MM.1S (cell line): ENCODE data around the gene RPGRIP1L.

Experiments used
- CTCF ChIP-seq: fragments of 300-600 bp; sonication (generic); IDR thresholded peaks from 2 replicates; pipeline ENCODE4 v1.5.1; 2016; ENCODE audit warnings: antibody characterized with exemption, low read length, mixed read lengths
- EZH2 ChIP-seq: fragments of 300-600 bp; sonication (generic); optimal IDR thresholded peaks from 2 replicates; pipeline ENCODE3; 2017; ENCODE audit warnings: low read depth, mild to moderate bottlenecking, antibody characterized with exemption, low read length, mixed read lengths

- TF ChIP-seq CTCF: no peak
- TF ChIP-seq EZH2: no peak
Observed at GRCh38 chr16:53680756-53681155, 22.9 kb downstream of the RPGRIP1L start.
